HG02759 (cell line): ENCODE data around the gene PCNT.

ENCODE experiments used
- ATAC-seq: cut with Tn5 transposase; IDR thresholded peaks from one replicate; pipeline ENCODE4 v1.9.1; 2021; ENCODE audit warnings: mild to moderate bottlenecking, moderate library complexity; ENCODE audit not compliant: unreplicated experiment

Gene PCNT

DNA sequence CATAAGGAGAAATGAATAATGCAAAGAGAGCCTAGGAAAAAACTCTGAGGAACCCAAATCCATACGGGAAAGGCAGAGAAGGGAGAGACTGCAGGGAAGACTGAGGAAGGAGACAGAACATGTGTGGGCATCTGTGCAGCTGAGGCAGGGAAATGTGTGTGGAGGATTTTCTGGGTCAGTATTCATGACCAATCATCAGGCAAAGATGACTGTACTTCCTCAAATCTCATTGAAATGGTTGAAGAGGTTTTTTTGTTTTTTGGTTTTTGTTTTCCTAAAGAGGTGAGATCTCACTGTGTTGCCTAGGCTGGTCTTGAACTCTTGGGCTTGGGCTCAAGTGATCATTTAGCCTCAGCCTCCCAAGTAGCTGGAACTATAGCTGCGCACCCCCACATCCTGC, 150.4 kb downstream of the PCNT start:
- no peak for ATAC-seq

- ATAC-seq: no peak
Observed at GRCh38 chr21:46475296-46475695, 151.3 kb downstream of the PCNT start.

GRCh38 chr21:46477765-46478164, 153.8 kb downstream of the PCNT start:
- ATAC-seq: no peak

DNA sequence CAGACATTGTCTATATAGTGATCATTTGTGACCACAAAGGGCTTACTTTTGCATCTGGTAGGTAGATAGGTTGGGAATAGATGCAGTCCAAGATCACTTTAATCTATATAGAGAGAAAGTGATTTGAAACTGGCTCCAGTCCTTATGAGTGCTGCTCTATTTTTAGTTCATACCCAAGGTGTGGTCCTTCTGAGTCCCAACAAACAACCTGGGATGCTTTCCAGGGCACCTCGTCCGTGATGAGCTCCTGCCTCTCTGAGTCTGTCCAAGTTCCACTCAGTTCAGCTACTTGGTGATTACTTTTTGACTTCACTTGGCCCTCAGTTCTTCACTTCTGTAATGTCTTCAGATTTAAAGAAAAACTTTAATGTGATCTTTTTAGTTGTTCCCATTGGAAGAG, 155.0 kb downstream of the PCNT start:
- no peak for ATAC-seq

DNA sequence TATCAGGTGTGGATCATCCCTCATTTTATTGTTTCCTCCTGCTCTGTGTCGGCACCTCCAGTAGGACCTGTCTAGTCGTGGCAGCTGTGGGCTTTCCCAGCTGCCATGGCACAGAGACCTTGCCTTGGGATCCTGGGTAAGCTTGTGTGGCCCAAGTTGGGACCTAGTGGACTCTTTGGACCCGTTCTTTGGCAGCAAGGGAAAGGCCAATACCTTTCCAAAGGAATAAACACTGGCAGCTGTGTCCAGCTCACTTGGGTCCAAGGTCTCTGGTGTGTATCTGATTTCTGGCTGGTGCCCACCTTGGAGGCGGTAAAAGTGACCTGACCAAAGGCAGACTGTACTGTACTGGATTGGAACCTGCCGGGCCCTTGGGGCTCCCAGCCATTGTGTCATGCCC, 156.5 kb downstream of the PCNT start:
- ATAC-seq: no peak

DNA sequence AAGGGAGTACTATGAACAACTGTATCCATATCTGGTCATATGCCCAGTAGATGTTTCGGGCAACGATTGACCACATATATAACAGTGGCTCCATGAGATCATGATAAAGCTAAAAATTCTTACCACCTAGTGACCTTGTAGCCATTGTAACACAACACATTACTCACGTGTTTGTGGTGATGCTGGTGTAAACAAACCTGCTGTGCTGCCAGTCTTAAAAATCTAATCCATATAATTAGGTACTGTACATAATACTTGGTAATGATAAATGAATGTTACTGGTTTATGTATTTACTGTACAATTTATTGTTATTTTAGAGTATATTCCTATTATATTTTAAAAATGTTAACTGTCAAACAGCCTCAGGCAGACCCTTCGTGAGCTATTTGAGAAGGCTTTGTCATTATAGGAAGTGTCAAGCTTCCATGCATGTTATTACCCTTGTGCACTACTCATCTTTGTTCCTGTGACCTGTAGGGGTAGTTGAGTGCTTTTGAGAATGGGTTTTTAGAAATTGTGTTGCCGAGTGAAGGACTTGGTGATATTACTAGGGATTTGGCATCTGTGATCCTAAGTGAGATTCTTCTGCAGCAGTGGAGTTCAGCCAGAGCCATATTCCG, 158.4 kb downstream of the PCNT start:
- ATAC-seq: no peak

- no peak for ATAC-seq
Observed at GRCh38 chr21:46482846-46483231, 158.9 kb downstream of the PCNT start.

DNA sequence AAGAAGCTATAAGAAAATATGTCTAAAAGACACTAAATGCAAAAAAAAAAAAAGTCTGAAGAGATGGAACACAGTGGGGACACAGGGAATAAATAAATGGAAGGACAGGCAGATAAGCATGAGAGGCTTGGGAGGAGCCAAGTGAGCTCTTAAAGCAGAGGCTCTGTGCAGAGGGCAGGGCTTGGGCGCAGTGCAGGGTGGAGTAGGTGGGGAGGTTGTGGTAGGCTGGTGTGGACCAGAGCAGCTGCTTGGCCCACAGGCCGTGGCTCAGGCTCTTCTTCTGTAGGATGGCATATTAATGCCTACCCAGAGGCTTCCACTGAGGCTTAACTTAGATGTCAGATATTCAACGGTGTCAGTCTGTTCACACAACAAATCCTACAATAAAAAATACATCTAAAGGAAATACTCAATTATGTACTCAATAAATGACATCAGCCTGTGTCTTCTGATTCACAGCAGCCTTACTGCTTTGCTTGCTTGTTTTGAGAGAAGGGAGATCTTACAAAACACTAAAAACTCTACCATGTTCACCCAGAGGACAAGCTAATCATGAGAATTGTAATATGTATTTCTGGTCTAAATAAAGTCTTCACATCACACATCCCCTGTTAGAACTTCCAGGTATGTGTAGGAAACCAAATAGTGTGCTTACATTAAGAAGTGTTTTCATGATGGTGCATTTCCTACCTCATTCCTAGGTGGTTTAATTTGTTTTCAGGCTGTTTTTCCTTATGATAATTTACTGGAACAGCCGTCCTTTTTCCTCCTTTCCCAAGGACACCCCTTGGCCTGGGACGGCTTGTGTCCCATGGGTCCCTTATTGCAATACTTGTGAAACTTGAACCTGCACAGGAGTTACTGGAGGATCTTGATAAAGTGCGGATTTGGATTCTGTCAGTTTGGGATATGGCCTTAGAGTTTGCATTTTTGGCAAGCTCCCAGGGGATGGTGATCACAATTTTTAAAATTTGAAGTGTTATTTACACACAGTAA, 159.6 kb downstream of the PCNT start:
- ATAC-seq: no peak

GRCh38 chr21:46486481-46487126, 162.6 kb downstream of the PCNT start:
- no peak for ATAC-seq

GRCh38 chr21:46489162-46489663, 165.3 kb downstream of the PCNT start:
- ATAC-seq: no peak

GRCh38 chr21:46489800-46490199, 165.8 kb downstream of the PCNT start:
- no peak for ATAC-seq

DNA sequence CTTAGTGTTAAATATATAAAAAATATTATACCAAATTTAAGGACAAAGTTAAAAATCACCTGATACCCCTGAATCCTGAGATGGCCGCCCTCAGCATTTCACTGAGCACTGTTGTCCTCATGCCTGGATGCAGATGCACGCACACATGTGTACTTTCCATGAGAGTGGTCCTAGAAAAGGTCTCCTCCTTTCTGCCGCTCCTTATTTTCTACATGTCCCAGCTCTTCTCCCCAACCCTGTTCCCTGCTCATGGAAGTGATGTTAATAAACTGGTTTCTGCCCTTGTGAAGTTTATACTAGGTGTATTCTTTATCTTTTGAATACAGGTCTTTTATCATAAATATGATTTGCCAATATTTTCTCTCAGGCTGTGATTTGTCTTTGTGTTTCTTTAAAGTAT, 167.6 kb downstream of the PCNT start:
- ATAC-seq: no peak

DNA sequence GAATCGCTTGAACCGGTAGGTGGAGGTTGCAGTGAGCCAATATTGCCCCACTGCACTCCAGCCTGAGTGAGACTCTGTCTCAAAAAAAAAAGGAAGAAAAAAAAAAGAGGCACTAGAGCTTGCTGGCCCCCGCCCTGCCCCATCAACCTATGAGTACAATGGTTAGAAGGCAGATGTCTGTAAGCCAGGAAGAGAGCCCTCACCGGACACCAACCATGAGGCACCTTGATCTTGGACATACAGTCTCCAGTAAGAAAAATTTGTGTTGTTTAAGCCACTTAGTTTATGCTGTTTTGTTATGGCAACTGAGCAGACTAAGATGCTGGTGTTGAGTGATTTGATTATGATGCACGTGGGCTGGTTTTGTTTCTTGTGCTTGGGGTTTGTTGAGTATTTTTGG, 168.9 kb downstream of the PCNT start:
- no peak for ATAC-seq

DNA sequence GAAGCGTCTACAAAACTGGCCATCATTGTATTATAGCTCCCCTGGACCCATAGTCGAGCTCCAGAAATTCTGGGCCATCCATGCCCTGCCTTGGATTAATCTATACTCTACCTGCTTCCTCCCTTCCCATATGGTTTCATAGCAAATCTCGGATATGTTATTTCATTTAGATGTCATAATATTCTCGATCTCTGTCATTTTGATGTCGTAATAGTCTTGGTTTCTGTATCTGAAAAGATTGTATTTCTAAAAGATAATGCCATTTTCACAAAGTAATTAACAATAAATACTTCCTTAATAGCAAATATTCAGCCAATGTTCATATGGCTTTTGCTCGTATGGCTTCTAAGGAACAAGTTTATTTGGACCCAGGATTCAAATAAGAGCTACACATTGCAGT, 169.9 kb downstream of the PCNT start:
- ATAC-seq: no peak
